ENCODE results near the gene APBB1.
"Not testable (repeated sequence)": the region's sequence is repeated elsewhere in the genome, so short reads cannot be mapped to it uniquely, and the experiment has no call there.

Gene APBB1

DNA sequence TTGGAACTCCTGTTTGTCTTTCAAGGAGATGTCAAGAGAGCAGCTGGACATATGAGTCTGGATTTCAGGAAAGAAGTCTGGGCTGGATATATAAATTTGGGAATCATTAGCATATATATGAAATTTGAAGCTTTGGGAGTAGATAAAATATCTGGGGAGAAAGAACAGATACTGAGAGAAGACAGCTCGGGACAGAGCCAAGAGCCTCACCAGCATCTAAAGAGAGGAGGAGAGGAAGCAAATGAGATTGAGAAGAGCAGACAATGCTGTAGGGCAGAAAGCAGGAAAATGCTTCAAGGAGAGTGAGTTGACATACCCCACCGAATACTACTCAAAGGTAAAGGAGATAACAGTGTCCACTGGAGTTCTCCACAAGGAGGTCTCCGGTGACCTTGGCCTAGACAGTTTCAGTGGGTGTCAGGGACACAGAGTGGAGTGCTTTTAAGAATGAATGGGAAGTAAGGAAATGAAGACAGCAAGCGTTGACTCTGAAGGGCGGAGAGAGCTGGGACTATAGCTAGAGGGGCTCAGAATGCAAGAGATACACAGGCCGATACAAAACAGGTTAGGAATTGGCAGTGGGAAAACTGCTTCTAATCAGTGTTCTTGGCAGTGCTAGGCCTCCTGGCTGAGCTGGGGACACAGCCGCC is 862 bp downstream of the APBB1 start:
- DNase-seq (ENCODE audit: low read depth): no peak

DNA sequence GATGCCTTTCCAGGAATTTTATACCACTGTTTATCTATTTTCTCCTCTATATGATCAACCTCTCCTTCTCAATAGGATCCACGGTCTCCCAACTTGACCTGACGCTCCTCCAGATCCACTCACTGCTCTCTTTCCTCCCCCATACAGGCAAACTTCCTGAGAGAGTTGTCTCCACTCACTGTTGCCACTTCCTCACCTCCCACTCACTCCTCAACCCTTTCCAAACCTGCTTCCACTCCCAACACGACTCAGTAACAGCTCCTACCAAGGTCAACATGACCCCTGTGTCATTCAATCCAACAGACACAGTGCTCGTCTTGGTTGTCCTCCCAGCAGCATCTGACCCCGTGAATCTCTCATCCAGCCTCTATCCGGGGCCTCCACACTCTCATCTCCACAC is 3.1 kb downstream of the APBB1 start:
- no peak for DNase-seq (ENCODE audit: low read depth)

DNA sequence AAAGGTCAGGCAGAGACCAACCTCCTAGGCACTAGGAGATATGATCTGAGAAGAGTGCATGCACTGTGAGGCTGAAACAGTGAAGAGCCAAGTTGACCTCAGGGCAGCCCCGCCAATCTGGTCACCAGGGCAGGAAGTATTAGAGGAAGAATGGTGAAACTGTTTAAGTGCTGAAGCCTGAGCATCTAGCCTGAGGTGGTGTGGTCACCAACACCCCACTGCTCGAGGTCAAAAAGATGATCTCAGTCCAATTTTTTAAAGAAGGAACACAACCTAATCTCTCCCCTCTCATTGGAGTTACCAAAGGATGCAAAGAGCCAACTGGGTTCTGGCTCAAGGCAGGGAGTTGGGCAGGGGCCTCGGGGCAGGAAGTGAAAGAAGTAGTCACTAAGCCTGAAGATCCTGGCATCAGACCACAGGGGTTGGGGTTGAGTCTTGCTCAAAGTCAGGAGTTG is 4.0 kb downstream of the APBB1 start:
- no peak for DNase-seq (ENCODE audit: low read depth)

DNA sequence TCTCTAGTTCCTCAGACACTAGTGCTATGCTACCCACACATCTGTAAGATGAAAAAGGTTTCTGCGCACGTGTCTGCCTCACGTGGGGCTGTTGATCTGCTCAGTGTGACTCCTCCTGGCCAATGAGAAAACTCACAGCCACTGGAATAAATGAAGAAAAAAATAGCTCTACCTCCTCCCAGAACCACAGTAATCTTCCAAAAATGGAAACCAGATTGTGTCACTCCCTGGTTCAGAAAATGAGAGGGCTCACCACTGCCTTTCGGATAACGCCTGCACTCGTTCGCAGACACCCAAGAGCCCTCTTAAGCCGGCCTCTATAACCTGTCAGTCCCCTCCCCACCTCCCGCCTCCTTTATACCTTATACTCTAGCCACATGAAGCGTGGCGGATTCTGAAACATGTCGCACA is 5.1 kb downstream of the APBB1 start:
- DNase-seq (ENCODE audit: low read depth): peak; percentile 73

DNA sequence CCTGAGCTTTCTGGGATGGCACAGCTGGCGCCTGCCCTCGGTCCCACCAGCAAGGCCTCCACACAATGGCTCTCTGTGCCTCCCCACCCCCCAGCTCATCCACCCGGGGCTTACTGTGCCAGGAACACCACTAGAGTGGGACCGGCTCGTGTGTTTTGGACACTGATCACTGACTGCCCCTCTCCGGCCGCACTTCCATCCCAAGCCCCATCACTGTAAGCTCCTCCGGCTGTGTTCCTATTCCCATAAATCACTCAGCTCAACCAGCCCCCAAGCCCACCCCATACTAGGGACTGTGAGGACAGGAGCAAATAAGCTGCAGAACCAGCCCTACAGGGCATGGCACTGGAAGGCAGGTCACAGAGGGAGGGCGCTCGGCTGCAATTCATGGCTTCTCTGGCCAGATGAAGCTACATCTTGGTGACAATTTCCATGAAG is 7.3 kb downstream of the APBB1 start:
- DNase-seq (ENCODE audit: low read depth): no peak

DNA sequence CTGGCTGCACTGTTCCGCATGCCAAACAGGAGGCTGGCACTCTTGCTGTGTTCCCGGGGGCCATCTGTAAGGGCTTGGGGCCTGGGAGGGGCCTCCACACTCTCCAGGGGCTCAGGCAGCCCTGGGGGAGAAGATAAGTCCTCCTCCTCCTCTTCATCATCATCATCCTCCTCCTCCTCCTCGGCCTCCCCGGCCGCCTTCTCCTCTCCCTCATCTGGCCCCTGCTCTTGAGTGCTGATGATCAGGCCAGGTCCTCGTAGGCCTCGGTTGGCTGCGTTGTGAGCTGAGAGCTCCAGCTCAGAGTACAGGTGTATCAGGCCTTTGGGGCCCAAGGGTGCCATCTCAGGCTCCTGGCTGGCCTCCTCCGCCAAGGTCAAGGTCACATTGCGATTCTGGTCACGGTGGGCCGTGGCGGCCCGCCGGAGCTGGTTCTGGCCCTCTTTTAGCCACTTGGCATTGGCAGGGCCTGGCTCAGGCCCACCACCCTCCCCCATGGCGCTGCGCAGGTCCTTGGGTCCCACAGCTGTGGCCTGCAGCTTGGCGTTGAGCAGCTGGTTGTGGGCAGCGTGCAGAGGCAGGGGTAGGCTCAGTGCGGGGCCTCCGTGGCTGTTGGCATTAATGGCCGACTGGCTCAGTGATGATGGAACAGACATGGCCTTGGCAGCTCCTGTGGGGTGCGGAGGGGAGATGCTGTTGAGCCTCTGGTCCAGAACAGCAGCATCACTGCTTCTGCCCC is 8.0 kb downstream of the APBB1 start:
- no peak for DNase-seq (ENCODE audit: low read depth)

DNA sequence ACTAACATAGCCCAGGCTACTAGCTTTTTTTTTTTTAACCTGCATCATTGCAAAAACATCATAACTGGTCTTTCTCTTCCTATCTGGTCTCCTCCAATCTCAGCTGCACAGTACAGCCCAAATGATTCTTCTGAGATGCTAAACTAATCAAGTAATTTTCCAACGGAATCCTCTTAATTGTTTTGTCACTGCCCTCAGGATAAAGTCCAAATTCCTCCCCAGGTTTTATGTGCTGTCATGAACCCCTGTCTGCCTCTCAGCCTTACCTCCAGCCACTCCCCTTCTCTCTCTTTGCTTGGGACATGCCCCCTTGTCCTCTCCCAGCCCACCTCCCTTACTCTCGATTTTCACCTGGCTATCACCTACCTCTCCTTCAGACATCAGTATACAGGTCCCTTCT is 12.5 kb downstream of the APBB1 start:
- DNase-seq (ENCODE audit: low read depth): no peak

DNA sequence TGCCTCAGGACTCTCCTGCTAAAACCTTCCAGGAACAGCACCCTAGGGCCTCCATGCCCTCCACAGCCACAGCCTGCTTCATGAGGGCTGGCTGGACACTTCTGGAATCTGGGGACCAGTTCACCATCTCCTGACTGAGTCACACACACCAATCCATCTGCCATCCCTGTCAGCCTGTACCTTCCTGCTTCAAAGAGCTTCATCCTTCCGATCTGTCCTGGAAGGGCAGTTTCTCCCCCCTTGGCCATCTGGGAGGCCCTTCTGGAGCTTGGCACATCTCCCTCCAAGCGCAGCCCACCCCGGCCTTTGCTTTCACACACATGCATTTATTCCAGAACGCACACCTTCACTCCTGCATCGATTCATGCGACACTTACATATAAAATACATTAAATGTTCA is 13.0 kb downstream of the APBB1 start:
- no peak for DNase-seq (ENCODE audit: low read depth)

DNA sequence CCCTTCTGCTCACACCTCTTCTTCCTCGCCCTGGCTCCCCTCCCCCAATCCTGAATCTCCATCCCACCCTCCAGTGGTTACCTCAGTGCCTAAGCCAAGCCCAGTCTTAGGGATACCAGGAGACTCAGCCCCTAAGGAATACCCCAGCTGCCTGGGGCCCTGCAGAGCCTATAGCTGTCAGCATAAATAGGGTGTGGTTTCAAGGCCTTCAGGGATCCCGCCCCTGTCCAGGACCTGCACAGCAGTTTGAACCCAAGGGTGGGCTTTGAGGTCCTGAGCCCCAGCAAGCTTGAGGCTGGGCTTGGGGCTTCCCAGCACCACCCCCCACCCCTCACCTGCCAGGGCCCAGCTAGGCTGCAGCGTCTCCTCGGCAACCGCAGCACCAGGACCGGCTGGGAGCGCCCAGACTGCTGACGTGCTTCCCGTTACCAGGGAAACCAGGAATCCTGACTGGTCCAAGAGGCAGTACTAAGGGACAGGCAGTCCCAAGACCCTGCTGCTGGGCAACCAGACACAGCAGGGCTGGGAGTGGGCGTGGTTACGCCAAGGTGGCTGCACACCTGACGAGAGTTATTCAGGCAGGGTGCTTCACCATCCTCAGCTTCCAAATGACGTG is 13.7 kb downstream of the APBB1 start:
- DNase-seq (ENCODE audit: low read depth): no peak

DNA sequence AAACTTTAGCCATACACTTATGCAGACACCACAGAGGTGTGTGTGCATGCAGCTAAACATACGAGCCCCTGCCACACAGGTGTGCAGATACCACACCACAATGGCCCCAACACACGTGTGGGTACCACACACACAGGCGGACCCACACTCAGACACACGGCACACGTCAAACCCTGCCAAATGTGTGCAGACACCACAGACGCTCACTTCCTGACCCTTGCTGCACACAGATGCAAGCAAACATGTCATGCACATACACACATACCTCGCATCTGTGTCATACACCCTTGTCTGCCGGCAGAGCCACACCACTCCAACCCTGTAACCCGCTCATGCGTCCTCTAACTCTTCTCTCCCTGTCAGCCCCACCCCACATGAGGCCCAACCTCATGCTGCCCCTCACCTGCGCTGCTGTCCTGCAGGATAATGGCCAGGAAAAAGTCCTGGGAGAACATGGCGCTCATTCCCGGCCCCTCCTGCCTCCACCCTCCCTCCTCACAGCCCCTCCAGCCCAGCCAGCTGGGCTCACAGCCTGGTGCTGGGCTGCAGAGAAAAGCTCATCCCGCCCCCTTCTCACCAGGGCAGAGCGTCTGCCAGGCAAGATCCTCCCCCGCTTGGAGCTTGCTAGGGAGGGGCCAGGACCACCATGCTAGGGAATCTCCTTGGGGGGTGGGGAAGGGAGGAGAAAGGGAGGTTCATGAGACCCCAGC is 14.4 kb downstream of the APBB1 start:
- no peak for DNase-seq (ENCODE audit: low read depth)

DNA sequence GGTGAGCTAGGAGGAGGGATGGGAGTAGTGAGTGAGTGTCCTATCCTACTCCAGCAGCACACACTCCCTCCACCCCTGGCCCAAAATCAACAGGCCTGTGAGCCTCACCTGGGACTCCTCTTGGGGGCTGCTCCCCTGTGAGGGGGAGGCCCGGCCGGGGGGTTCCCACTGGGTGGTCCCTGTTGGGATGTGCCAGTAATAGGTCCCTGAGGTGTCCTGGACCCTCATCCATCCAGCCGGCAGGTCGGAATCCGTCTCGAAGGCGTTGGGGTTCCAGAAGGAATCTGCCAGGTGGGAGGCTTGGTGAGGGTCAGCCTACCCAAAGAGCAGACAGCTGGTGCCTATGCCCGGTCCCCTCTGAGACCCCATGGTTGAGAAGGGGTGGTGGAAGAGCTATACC is 15.4 kb downstream of the APBB1 start:
- DNase-seq (ENCODE audit: low read depth): no peak

DNA sequence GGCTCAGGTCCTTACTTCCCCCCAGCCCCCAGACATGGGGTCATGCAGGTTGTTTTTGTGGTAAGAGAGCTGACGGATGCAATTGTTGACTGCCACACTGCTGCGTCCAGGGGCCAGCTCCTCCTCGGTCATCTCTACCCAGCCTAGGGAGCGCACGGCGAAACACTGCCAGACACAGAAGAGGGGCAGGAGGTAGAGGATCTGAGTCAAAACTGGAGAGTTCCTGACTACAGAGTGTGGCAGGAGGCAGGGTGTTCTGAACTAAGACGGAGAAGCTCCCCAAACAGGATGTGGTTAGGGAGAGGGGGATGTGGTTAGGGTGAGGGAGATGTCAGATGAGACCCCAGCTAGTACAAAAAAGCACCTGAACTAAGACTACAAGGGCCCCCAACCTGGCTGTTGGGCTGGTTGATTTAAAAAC is 16.3 kb downstream of the APBB1 start:
- peak; percentile 39 for DNase-seq (ENCODE audit: low read depth)

DNA sequence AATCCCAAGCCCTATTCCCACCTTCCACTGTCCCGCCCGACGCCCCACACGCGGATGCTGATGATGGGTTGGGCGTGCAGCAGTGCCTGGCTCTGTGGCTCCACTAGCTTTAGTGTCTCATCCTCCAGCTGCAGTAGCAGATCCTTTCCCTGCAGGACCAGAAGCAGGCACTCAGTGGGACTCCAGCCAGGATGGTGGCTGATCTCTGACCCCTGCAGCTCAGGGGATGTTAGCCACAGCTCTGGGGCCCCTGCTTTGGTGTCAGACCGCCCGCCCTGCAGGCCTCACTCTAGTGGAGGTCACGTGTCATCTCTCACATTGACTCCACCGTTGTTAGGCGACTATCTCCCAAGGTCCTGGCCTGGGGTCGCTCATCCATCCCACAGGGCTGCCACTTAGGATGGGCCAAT is 16.8 kb downstream of the APBB1 start:
- no peak for DNase-seq (ENCODE audit: low read depth)

DNA sequence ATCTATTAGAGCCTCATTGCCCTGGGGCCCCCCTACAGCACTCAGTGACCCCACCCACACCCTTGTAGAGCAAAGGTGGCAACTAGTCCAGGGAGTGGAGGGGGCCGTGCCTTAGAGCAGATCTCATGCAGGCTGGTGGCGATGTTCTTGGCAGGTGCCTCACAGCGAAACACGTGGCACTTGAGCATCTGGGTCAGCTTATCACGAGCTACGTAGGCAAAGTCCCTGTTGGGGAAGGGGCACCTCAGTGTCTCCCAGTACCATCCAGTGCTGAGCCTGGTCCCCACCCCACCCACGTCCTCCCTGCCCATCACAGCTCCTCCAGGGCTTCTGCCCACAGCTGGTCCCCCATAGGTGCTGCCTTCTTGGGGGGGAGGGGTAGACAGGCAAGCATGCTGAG is 17.4 kb downstream of the APBB1 start:
- no peak for DNase-seq (ENCODE audit: low read depth)

DNA sequence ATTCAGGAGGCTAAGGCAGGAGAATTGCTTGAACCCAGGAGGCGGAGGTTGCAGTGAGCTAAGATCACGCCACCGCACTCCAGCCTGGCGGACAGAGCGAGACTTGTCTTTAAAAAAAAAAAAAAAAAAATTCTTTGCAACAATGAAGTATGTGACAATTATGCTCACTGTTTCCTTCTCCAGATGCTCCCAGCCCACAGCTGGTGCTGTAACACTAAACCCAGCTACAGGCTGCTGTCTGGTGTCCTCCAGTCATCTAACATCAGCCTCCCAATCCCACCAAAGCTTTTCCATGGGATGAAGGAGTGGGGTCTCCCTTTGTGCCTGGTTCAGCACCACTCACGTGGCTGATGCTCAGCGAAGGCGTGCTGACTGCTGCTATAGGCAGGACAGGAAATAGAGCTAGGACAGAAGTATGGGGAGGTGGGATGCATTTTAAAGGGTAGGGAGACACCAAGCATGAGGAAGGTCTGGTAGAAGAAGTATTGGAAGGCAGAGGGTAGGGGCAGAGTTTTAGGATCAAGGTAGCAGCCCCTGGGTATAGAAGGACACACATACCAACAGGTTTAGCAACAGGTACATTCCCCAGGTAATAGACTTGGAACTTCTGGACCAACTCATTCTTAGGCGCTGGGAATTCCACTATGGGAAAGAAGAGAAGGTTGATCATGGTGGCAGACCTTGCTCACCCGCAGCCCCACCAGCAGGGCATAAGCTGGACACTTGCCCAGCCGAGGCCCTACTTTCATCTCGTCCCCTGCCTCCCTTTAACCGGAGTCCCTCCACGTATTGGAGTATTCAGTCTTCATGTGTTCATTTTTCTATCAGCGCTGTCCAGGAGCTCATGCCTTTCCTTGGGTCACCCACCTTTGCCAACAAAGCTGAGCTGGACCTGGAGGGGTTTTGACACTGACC is 18.2 kb downstream of the APBB1 start:
- DNase-seq (ENCODE audit: low read depth): no peak

DNA sequence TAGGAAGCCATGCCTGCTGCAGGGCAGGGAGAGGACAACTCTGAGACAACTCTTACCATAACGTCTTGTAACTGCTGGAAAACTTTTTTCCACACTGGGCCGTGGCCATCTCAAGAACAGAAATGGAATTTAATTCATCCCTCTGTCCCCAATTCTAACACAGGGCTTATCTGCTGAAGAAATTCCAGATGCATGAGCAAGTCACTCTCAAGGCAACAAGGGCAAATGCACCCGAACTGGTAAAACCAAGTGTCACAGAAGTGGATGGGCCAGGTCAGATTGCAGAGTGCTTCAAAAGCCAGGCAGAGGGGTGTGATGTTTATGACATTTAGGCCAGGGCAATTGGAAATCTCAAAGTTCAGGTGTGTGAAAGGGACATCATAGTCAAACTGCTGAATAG is 21.3 kb downstream of the APBB1 start:
- no peak for DNase-seq (ENCODE audit: low read depth)

DNA sequence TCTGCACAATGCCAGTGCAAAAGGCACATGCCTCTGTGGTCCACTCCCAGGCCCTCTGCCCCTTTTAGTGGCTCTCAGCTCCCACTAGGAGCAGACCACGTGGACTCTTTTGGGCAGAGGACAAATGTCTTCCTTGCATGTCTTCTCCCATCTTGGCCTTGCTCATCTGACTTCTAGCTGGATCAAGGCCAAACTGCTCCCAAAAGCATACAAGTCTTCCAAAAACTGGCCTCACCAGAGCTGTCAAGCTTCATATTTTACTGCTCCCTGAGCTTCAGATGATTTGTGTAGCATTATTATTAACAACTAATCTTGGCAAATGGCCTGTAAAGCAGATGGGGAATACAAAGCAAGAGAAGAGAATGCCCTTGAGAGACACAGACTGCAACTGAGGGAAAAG is 21.7 kb downstream of the APBB1 start:
- no peak for DNase-seq (ENCODE audit: low read depth)

DNA sequence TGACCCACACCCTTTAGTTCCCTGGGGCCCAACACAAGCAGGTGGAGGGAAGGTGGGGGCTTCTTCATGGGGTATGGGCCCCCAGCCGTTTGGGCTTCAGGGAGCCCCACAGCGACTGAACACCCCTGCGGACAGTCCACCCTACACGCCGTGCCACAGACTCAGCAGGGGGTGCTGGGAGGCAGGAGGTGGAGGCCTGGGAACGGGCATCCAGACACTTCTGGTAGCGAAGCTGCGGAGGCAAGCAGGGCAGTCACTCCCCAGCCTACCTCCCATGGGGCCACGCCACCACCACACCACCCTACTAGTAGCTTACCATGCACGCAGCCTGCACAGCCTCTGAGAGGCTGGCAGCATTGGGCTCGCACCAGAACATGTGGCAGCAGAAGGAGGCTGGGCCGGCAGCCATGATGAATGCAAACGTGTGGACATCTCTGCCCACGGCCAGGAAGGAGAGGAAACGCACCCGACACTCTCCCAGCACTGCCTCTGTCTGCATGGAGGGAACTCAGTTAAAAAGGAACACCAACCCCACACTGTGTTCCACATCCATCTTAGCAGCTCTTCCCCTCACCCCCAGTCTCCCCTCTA is 23.3 kb downstream of the APBB1 start:
- no peak for DNase-seq (ENCODE audit: low read depth)

DNA sequence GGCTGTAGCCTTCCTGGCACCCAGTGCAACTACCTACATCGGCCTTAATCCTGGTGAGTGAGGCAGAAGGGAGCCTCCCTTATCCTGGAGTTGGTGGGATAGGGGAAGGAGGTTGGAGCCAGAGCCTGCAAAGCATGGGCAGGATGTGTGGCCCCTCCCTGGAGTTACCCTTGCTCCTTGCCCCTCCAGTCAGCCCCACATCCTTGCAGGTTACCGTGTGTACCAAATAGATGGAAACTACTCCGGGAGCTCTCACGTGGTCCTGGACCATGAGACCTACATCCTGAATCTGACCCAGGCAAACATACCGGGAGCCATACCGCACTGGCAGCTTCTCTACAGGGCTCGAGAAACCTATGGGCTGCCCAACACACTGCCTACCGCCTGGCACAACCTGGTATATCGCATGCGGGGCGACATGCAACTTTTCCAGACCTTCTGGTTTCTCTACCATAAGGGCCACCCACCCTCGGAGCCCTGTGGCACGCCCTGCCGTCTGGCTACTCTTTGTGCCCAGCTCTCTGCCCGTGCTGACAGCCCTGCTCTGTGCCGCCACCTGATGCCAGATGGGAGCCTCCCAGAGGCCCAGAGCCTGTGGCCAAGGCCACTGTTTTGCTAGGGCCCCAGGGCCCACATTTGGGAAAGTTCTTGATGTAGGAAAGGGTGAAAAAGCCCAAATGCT is 24.8 kb downstream of the APBB1 start:
- DNase-seq (ENCODE audit: low read depth): no peak

DNA sequence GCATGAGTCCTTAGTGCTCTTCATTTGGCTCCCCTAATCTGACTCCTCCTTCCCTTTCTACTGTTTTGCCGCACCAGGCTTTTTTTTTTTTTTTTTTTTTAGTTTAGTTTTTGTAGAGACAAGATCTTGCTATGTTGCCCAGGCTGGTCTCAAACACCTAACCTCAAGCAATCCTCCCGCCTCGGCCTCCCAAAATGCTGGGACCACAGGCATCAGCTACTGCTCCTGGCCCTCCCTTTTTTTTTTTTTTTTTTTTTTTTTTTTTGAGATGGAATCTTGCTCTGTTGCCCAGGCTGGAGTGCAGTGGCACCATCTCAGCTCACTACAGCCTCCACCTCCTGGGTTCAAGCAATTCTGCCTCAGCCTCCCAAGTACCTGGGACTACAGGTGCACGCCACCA is 26.6 kb downstream of the APBB1 start:
- DNase-seq (ENCODE audit: low read depth): not testable (repeated sequence)
